GM12878 (cell line): Measurements from ENCODE around the gene CC2D1A. TPM values are rescaled to one million over a fixed set of nuclear protein-coding genes. Genes with fewer than 3 reads are reported as not detected.

Experiments used
- CHD1 ChIP-seq: IDR thresholded peaks from 2 replicates; pipeline ENCODE4 v1.6.1; 2012; ENCODE audit warnings: low read depth, low read length, improper control_type of control experiment
- DPF2 ChIP-seq: fragments of 450-650 bp; IDR thresholded peaks from 2 replicates; pipeline ENCODE4 v1.6.1; 2017; ENCODE audit warnings: mild to moderate bottlenecking
- EED ChIP-seq: sonication (generic); IDR thresholded peaks from 2 replicates; pipeline ENCODE4 v1.6.1; 2016; ENCODE audit warnings: antibody characterized with exemption, low read depth
- EZH2 ChIP-seq: IDR thresholded peaks from 2 replicates; pipeline ENCODE4 v1.6.1; 2012; ENCODE audit warnings: low read depth, mild to moderate bottlenecking, control low read depth, inconsistent platforms, low read length, borderline replicate concordance; ENCODE audit not compliant: control insufficient read depth
- FOXK2 ChIP-seq: fragments of 450-650 bp; IDR thresholded peaks from 2 replicates; pipeline ENCODE4 v1.6.1; 2017; ENCODE audit warnings: mild to moderate bottlenecking, moderate library complexity
- IKZF2 ChIP-seq, 2 experiments: fragments of 450-650 bp; IDR thresholded peaks; 2 replicates each; pipeline ENCODE4 v1.6.1; 2017; ENCODE audit warnings: mild to moderate bottlenecking in 2 of 2, moderate library complexity in 2 of 2
- PAX8 ChIP-seq: fragments of 450-650 bp; IDR thresholded peaks from 2 replicates; pipeline ENCODE4 v1.6.1; 2017; ENCODE audit warnings: mild to moderate bottlenecking, moderate library complexity
- POLR2A ChIP-seq: IDR thresholded peaks from 2 replicates; pipeline ENCODE4 v1.6.1; 2011; ENCODE audit warnings: low read depth, mild to moderate bottlenecking, low read length
- PRDM15 ChIP-seq: fragments of 450-650 bp; formaldehyde crosslinking; IDR thresholded peaks from 2 replicates; pipeline ENCODE4 v1.4.0; 2020; ENCODE audit warnings: mild to moderate bottlenecking, moderate library complexity
- RAD51 ChIP-seq: fragments of 450-650 bp; IDR thresholded peaks from 2 replicates; pipeline ENCODE4 v1.6.1; 2016; ENCODE audit warnings: moderate library complexity, mild to moderate bottlenecking, inconsistent platforms
- ZBTB40 ChIP-seq: fragments of 450-650 bp; IDR thresholded peaks from 2 replicates; pipeline ENCODE4 v1.6.1; 2016; ENCODE audit warnings: mild to moderate bottlenecking, moderate library complexity, borderline replicate concordance
- polyA plus RNA-seq, 11 experiments: library from polyadenylated mRNA; depleted of rRNA in 4 of 11; unstranded in 6 of 11; stranded (reverse) in 5 of 11; fragments of >200 nt; fragmentation: Nextera tagmentation in 4 of 11; fragmentation: Illumina TruSeq in 1 of 11; extraction: Ambion mirVana in 4 of 11; extraction: Trizol in 1 of 11; gene quantifications; 1 replicate in 1 of 11; 2 replicates in 10 of 11; pipeline versions ENCODE4 v1.2.1 to v1.2.3, GENCODE V29; 2011 to 2016; ENCODE audit warnings: inconsistent platforms in 2 of 11, missing spikeins in 2 of 11, low read depth in 1 of 11
- total RNA-seq, 4 experiments: library from RNA; depleted of rRNA in 3 of 4; stranded (reverse); fragments of >200 nt in 3 of 4; fragmentation: Illumina TruSeq in 1 of 4; extraction: Trizol in 1 of 4; gene quantifications; 2 replicates each; pipeline versions ENCODE4 v1.2.1 to v1.2.3, GENCODE V29; 2013 to 2021
- TF ChIP-seq, protein P1 (sequence below): fragments of 450-650 bp; formaldehyde crosslinking; IDR thresholded peaks from 2 replicates; pipeline ENCODE4 v1.4.0; 2022; ENCODE audit warnings: mild to moderate bottlenecking, moderate library complexity
- TF ChIP-seq, protein P2 (sequence below): fragments of 450-650 bp; IDR thresholded peaks from 2 replicates; pipeline ENCODE4 v1.6.1; 2017; ENCODE audit warnings: mild to moderate bottlenecking, moderate library complexity

Gene CC2D1A
- total and polyA plus RNA-seq, 10 of the 15 experiments (the other 5 are each of a cell fraction or from before 2014, with no cell fraction given): 0.13 to 36.1 (median 16.1) TPM

DNA sequence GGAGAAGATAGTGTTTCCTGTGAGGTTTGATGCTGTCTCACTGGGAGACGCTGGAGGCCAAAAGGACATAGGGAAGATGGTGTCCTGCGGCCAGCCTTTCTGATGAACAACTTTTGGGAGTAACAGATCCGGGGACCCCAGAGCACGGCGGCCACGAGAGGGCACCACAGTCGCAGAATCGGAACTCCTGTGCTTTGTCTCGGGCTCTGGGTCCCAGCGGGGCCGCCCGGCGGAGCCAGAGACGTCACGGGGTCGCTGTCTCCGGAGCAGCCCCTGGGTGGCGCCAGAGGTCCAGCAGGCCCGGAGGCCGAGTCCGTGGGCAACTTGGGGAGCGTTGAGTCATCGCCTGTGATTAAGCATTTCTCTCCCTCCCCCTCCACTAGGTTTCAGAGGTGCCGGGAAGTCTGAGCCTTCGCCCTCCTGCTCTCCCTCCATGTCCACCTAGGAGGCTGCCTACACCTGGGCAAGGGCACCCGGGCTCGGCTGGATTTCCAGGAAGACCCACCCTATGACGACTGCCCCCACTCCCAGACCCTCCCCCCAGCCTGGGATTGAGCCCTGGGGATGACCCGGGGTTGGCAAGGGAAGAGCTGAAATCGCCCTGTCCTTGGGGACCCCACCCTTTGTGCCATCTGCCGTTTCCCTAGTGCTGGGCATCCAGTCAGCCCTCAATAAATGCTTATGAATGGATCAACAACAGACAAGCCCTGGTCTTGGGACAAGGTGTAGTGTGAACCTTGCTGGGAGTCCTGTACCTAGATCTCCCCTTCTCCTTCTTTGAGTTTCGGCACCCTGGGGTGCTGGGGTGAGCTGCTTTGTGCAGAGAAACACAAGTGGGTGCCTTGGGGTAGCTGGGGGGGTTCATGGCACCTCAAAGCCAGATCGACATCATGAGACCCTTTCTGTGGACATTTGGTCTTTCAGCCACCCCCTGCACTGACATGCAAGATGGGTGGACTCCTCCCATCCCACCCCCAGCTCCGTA is 25.6 kb upstream of the CC2D1A start (continued):
- TF ChIP-seq CHD1 (no peak), EED (no peak), IKZF2 (IDR thresholded peaks at IDR 0.05) (peak; percentile 40 to 58), PAX8 (no peak), FOXK2 (no peak), RAD51 (no peak), ZBTB40 (no peak), PRDM15 (no peak), DPF2 (peak; percentile 53; the same call in 1 of the 2 replicates), EZH2 (no peak), POLR2A (0 out of 2 replicates have a peak, but pooled peaks have one; percentile 41)
- TF ChIP-seq, protein P1, sequence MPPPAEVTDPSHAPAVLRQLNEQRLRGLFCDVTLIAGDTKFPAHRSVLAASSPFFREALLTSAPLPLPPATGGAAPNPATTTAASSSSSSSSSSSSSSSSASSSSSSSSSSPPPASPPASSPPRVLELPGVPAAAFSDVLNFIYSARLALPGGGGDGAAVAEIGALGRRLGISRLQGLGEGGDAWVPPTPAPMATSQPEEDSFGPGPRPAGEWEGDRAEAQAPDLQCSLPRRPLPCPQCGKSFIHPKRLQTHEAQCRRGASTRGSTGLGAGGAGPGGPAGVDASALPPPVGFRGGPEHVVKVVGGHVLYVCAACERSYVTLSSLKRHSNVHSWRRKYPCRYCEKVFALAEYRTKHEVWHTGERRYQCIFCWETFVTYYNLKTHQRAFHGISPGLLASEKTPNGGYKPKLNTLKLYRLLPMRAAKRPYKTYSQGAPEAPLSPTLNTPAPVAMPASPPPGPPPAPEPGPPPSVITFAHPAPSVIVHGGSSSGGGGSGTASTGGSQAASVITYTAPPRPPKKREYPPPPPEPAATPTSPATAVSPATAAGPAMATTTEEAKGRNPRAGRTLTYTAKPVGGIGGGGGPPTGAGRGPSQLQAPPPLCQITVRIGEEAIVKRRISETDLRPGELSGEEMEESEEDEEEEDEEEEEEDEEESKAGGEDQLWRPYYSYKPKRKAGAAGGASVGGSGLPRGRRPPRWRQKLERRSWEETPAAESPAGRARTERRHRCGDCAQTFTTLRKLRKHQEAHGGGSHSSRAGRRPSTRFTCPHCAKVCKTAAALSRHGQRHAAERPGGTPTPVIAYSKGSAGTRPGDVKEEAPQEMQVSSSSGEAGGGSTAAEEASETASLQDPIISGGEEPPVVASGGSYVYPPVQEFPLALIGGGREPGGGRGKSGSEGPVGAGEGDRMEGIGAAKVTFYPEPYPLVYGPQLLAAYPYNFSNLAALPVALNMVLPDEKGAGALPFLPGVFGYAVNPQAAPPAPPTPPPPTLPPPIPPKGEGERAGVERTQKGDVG (CRISPR knock-in tag): no peak
- TF ChIP-seq, protein P2, sequence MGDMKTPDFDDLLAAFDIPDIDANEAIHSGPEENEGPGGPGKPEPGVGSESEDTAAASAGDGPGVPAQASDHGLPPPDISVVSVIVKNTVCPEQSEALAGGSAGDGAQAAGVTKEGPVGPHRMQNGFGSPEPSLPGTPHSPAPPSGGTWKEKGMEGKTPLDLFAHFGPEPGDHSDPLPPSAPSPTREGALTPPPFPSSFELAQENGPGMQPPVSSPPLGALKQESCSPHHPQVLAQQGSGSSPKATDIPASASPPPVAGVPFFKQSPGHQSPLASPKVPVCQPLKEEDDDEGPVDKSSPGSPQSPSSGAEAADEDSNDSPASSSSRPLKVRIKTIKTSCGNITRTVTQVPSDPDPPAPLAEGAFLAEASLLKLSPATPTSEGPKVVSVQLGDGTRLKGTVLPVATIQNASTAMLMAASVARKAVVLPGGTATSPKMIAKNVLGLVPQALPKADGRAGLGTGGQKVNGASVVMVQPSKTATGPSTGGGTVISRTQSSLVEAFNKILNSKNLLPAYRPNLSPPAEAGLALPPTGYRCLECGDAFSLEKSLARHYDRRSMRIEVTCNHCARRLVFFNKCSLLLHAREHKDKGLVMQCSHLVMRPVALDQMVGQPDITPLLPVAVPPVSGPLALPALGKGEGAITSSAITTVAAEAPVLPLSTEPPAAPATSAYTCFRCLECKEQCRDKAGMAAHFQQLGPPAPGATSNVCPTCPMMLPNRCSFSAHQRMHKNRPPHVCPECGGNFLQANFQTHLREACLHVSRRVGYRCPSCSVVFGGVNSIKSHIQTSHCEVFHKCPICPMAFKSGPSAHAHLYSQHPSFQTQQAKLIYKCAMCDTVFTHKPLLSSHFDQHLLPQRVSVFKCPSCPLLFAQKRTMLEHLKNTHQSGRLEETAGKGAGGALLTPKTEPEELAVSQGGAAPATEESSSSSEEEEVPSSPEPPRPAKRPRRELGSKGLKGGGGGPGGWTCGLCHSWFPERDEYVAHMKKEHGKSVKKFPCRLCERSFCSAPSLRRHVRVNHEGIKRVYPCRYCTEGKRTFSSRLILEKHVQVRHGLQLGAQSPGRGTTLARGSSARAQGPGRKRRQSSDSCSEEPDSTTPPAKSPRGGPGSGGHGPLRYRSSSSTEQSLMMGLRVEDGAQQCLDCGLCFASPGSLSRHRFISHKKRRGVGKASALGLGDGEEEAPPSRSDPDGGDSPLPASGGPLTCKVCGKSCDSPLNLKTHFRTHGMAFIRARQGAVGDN: no peak
